Right ventricle myocardium inferior (tissue), 1 donor: ENCODE data around the gene FAM24A. TPM values are rescaled to one million over a fixed set of nuclear protein-coding genes. Genes with fewer than 3 reads are reported as not detected.
A peak's percentile ranks its signal among the peaks of the same experiment; 100 is the strongest.
"Not testable (repeated sequence)": the region's sequence is repeated elsewhere in the genome, so short reads cannot be mapped to it uniquely, and the experiment has no call there.

Source experiments
- ATAC-seq: fragments of 200-7000 bp; cut with Tn5 transposase; one replicate; pipeline ENCODE4 v1.9.1; 2020; ENCODE audit warnings: mild to moderate bottlenecking, moderate library complexity
- DNase-seq: peaks from one replicate; pipeline ENCODE4 v3.0.0; 2021; ENCODE audit errors: missing footprints
- intact Hi-C: fragments of 100-400 bp; cut with DNase I; formaldehyde crosslinking; loops from one replicate; pipeline ENCODE4 v1.11.0; 2022
- long read RNA-seq: library from polyadenylated mRNA; unstranded; transcript quantifications from one replicate; pipeline ENCODE4 v2.0.0, GENCODE V29; 2021
- total RNA-seq: library from RNA; stranded (reverse); fragmentation: NEBNext Ultra II Directional; extraction: Animal tissue kit (Norgen Biotek cat#: 25700); gene quantifications from one replicate; pipeline ENCODE4 v1.2.1, GENCODE V29; 2021
- donor health status: DM: no; HTN: yes; CAD: no; lungs with severe emphysema.

The FAM24A gene
- total RNA-seq = not detected
- long read RNA-seq = 0 reads

GRCh38 chr10:122910310-122910709 is at the start of gene FAM24A:
TSS of gene FAM24A (plus strand) at chr10:122910610. CDS start at chr10:122911635, 1,025 bp downstream.
- ATAC-seq (no peak), DNase-seq (no peak)
- intact Hi-C loops = no loop called here

GRCh38 chr10:122861711-122862161 is 48.7 kb upstream of the FAM24A start:
- DNase-seq = no peak
- no peak for ATAC-seq
- intact Hi-C loops = no loop called here

- intact Hi-C loops = no loop called here
- DNase-seq (no peak), ATAC-seq (no peak)
These were observed 46.9 kb upstream of the FAM24A start for GRCh38 chr10:122863216-122864193.

GRCh38 chr10:122864194-122864592 is 46.2 kb upstream of the FAM24A start:
- DNase-seq (no peak), ATAC-seq (no peak)
- intact Hi-C loops = no loop called here

- no peak for DNase-seq
- no peak for ATAC-seq
- intact Hi-C loops = no loop called here
These were observed 45.5 kb upstream of the FAM24A start for GRCh38 chr10:122864901-122865300.

GRCh38 chr10:122866757-122867482 is 43.5 kb upstream of the FAM24A start:
- DNase-seq, intact Hi-C loops, ATAC-seq: not testable (repeated sequence)

- ATAC-seq, DNase-seq, intact Hi-C loops: not testable (repeated sequence)
These were observed 41.6 kb upstream of the FAM24A start for GRCh38 chr10:122868768-122869167.

- DNase-seq, intact Hi-C loops, ATAC-seq: not testable (repeated sequence)
These were observed 38.5 kb upstream of the FAM24A start for GRCh38 chr10:122871947-122872346.

- ATAC-seq (no peak), DNase-seq (no peak)
- intact Hi-C loops = no loop called here
These were observed 34.5 kb upstream of the FAM24A start for GRCh38 chr10:122875843-122876466.

GRCh38 chr10:122876467-122876855 is 33.9 kb upstream of the FAM24A start:
- intact Hi-C loops = no loop called here
- no peak for ATAC-seq
- DNase-seq = no peak

GRCh38 chr10:122877264-122877663 is 33.1 kb upstream of the FAM24A start:
- intact Hi-C loops = no loop called here
- DNase-seq = no peak

GRCh38 chr10:122878799-122879338 is 31.5 kb upstream of the FAM24A start:
- peak; percentile 42 for ATAC-seq
- no peak for DNase-seq
- intact Hi-C loops = no loop called here

More at GRCh38 chr10:122877264-122877663, 33.1 kb upstream of the FAM24A start:
- ATAC-seq = no peak

- peak; percentile 97 for ATAC-seq
- DNase-seq = peak; percentile 94
- intact Hi-C loops = no loop called here
These were observed 30.8 kb upstream of the FAM24A start, which contains the start of gene FAM24B for GRCh38 chr10:122879339-122880273. TSS of gene FAM24B (minus strand) at chr10:122879581. CDS start at chr10:122850515, 29,066 bp downstream.

GRCh38 chr10:122882766-122883165 is 27.6 kb upstream of the FAM24A start:
- DNase-seq (no peak), ATAC-seq (no peak)
- intact Hi-C loops = no loop called here

- DNase-seq = no peak
- intact Hi-C loops = no loop called here
- no peak for ATAC-seq
These were observed 26.2 kb upstream of the FAM24A start for GRCh38 chr10:122884166-122884565.

- no peak for DNase-seq
- intact Hi-C loops = no loop called here
- no peak for ATAC-seq
These were observed 16.0 kb upstream of the FAM24A start for GRCh38 chr10:122894261-122894944.

GRCh38 chr10:122903861-122904260 is 6.5 kb upstream of the FAM24A start:
- DNase-seq, intact Hi-C loops, ATAC-seq: not testable (repeated sequence)
